GM13977 (cell line): ENCODE data around the gene OR5J2.
"Not testable (repeated sequence)": the region's sequence is repeated elsewhere in the genome, so short reads cannot be mapped to it uniquely, and the experiment has no call there.

Experiments used
- DNase-seq: peaks from one replicate; pipeline ENCODE4 v3.0.0; 2012; ENCODE audit warnings: low spot score
- CTCF ChIP-seq: IDR thresholded peaks from 2 replicates; pipeline ENCODE4 v1.5.1; 2012; ENCODE audit warnings: mild to moderate bottlenecking, control low read depth; ENCODE audit not compliant: insufficient read depth; ENCODE audit errors: extremely low read depth, missing control alignments
- in situ Hi-C: fragments of 300-500 bp; cut with MboI; formaldehyde crosslinking; loops from one replicate; pipeline ENCODE4 v1.12.0; 2022; ENCODE audit warnings: low sequenced_read_pairs, low pct_unique_long_range_greater_than_20kb, mixed read lengths, inconsistent platforms; ENCODE audit not compliant: unreplicated experiment

Gene OR5J2

DNA sequence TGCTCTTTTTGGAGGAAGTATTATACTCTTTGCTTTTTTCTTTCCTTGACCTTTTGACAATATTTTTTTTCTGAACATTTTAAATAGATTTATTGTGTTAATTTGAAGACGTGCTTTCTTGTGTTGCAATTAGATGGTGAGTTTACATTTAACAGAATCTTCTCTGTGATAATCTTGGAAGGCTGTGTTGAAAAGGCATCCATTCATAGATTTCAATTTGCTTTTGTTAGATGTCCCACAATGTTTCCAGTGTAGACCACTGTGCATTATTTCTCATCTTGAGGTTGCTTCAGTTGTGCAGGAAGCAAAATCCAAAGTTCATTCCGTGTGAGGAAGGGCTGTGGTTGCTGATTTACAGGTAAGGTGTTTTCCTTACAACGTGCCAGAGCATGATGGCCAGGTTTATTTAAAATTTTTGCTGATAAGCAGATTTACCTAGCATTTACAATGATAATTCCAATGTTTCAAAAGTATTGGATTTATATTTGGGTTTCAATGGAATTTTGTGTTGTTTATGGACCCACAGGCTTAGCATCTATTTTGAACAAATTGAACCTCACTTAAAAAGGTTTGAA lies 4.1 kb upstream of the OR5J2 start:
- no peak for TF ChIP-seq CTCF
- in situ Hi-C loops, result no loop called here
- no peak for DNase-seq

DNA sequence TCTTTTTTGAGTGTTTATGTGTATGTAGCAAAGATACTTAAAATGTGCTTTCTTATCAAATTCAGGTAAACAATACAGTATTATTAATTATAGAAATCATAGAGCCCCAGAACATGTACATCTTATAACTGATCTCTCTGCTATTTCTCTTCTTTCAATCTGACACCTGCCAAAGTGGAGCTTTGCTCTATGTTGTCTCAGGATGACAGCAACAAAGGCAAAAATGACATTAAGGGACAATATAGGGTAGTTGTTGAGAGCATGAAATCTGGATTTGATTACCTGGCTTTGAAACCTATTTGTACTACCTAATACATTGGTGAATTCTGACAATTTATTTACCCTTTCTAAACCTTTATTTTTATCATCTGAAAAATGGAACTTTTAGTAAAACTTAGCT lies 7.0 kb downstream of the OR5J2 start:
- TF ChIP-seq CTCF, result no peak
- no peak for DNase-seq
- in situ Hi-C loops, result no loop called here

DNA sequence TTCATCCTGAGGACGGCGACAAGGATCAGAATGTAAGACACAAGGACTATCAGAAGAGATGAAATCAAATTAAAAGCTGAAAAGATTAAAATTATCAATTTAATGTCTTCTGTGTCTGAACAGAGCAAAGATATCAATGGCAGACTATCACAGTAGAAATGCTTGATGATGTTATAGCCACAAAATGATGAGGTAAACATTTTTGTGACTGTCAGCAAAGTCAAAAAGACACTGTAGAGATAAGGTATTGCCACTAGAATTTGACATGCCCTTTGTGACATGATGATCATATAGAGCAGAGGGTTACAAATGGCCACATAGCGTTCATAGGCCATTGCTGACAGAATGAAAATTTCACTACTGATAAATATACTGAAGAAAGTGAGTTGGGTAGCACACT lies 12.2 kb downstream of the OR5J2 start:
- TF ChIP-seq CTCF, result no peak
- DNase-seq, result no peak
- in situ Hi-C loops, result no loop called here

- in situ Hi-C loops, result no loop called here
- no peak for DNase-seq
- TF ChIP-seq CTCF, result no peak
Measured at GRCh38 chr11:56196705-56197104, 20.3 kb downstream of the OR5J2 start.

- no peak for DNase-seq
- in situ Hi-C loops, result no loop called here
- no peak for TF ChIP-seq CTCF
Measured at GRCh38 chr11:56197367-56197766, 20.9 kb downstream of the OR5J2 start.

GRCh38 chr11:56207790-56208189 lies 31.4 kb downstream of the OR5J2 start:
- in situ Hi-C loops, result no loop called here
- DNase-seq, result no peak
- TF ChIP-seq CTCF, result no peak

DNA sequence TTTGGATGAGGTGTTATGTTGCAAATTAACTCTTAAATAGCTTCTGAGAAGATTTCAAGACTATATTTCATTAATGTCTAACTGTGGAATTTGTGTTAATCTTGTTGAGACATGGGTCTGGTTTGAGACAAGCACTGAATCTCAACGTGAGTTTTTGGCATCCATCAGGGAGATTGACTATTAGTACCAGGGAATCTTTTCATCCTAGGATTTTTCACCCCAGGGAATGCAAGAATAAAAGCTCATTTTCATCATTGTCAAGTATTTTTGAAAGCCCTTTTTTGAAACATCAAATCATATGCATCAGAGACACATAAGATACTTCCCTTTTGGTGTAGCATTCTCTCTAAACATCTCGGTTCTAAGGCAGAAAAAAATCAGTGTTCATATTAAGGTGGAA lies 38.1 kb downstream of the OR5J2 start:
- no peak for TF ChIP-seq CTCF

GRCh38 chr11:56219735-56220134 lies 43.3 kb downstream of the OR5J2 start:
- not testable (repeated sequence) for DNase-seq

More for the DNA sequence above, 38.1 kb downstream of the OR5J2 start:
- no peak for DNase-seq
- in situ Hi-C loops, result no loop called here

More at GRCh38 chr11:56219735-56220134, 43.3 kb downstream of the OR5J2 start:
- in situ Hi-C loops, result not testable (repeated sequence)
